A549 (cell line): ENCODE results near the gene MYBPC2.

ENCODE experiments used
- CEBPB ChIP-seq, 2 experiments: fragments of >200 bp in 1 of 2; sonication (Bioruptor Twin) in 1 of 2; formaldehyde crosslinking in 1 of 2; IDR thresholded peaks; 2 replicates each; pipeline ENCODE4 v1.6.1; 2012 to 2016
- CHD4 ChIP-seq: fragments of 200-600 bp; sonication (generic); IDR thresholded peaks from 2 replicates; pipeline ENCODE4 v1.6.1; 2016; ENCODE audit warnings: antibody characterized with exemption, mild to moderate bottlenecking, borderline replicate concordance
- ESRRA ChIP-seq: fragments of 150-350 bp; IDR thresholded peaks from 2 replicates; pipeline ENCODE4 v1.6.1; 2014; ENCODE audit warnings: mild to moderate bottlenecking, low read length, borderline replicate concordance
- MYC ChIP-seq: IDR thresholded peaks from 2 replicates; pipeline ENCODE4 v1.6.1; 2012; ENCODE audit warnings: mild to moderate bottlenecking, inconsistent platforms, low read length, improper control_type of control experiment, borderline replicate concordance
- NFE2L2 ChIP-seq: fragments of 150-350 bp; conservative IDR thresholded peaks from 2 replicates; pipeline ENCODE4 v1.6.1; 2014; ENCODE audit warnings: low read length
- NR3C1 ChIP-seq: fragments of >200 bp; sonication (Bioruptor Twin); formaldehyde crosslinking; IDR thresholded peaks from 3 replicates; pipeline ENCODE4 v1.6.1; 2017
- RAD21 ChIP-seq, 2 experiments: fragments of >200 bp in 1 of 2; sonication (Bioruptor Twin) in 1 of 2; formaldehyde crosslinking in 1 of 2; IDR thresholded peaks in 1 of 2; conservative IDR thresholded peaks in 1 of 2; 2 replicates in 1 of 2; 3 replicates in 1 of 2; pipeline ENCODE4 v1.6.1; 2012 to 2018; ENCODE audit warnings: inconsistent platforms in 1 of 2
- ZC3H11A ChIP-seq: fragments of 450-650 bp; IDR thresholded peaks from 2 replicates; pipeline ENCODE4 v1.6.1; 2014; ENCODE audit warnings: antibody characterized with exemption, mild to moderate bottlenecking
- TF ChIP-seq, protein P1 (sequence below): fragments of >200 bp; sonication (Bioruptor Twin); formaldehyde crosslinking; IDR thresholded peaks from 3 replicates; pipeline ENCODE4 v1.5.1; 2016
- TF ChIP-seq, protein P2 (sequence below): fragments of >200 bp; sonication (Bioruptor Twin); formaldehyde crosslinking; IDR thresholded peaks from 3 replicates; pipeline ENCODE4 v1.6.1; 2016
- TF ChIP-seq, protein P3 (sequence below): fragments of 450-650 bp; IDR thresholded peaks from 2 replicates; pipeline ENCODE4 v1.6.1; 2014; ENCODE audit warnings: antibody characterized with exemption

GRCh38 chr19:50464348-50464747 is 31.7 kb downstream of the MYBPC2 start:
- TF ChIP-seq, protein P1, sequence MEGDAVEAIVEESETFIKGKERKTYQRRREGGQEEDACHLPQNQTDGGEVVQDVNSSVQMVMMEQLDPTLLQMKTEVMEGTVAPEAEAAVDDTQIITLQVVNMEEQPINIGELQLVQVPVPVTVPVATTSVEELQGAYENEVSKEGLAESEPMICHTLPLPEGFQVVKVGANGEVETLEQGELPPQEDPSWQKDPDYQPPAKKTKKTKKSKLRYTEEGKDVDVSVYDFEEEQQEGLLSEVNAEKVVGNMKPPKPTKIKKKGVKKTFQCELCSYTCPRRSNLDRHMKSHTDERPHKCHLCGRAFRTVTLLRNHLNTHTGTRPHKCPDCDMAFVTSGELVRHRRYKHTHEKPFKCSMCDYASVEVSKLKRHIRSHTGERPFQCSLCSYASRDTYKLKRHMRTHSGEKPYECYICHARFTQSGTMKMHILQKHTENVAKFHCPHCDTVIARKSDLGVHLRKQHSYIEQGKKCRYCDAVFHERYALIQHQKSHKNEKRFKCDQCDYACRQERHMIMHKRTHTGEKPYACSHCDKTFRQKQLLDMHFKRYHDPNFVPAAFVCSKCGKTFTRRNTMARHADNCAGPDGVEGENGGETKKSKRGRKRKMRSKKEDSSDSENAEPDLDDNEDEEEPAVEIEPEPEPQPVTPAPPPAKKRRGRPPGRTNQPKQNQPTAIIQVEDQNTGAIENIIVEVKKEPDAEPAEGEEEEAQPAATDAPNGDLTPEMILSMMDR: no peak
- TF ChIP-seq CHD4 (no peak), NFE2L2 (no peak), ESRRA (no peak), ZC3H11A (no peak), MYC (no peak), CEBPB (IDR thresholded peaks at IDR 0.05) (no peak), NR3C1 (no peak), RAD21 (conservative IDR thresholded peaks at IDR 0.05 in 1 of 2, IDR thresholded peaks at IDR 0.05 in 1 of 2) (no peak)
- TF ChIP-seq, protein P2, sequence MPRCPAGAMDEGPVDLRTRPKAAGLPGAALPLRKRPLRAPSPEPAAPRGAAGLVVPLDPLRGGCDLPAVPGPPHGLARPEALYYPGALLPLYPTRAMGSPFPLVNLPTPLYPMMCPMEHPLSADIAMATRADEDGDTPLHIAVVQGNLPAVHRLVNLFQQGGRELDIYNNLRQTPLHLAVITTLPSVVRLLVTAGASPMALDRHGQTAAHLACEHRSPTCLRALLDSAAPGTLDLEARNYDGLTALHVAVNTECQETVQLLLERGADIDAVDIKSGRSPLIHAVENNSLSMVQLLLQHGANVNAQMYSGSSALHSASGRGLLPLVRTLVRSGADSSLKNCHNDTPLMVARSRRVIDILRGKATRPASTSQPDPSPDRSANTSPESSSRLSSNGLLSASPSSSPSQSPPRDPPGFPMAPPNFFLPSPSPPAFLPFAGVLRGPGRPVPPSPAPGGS: no peak
- TF ChIP-seq, protein P3, sequence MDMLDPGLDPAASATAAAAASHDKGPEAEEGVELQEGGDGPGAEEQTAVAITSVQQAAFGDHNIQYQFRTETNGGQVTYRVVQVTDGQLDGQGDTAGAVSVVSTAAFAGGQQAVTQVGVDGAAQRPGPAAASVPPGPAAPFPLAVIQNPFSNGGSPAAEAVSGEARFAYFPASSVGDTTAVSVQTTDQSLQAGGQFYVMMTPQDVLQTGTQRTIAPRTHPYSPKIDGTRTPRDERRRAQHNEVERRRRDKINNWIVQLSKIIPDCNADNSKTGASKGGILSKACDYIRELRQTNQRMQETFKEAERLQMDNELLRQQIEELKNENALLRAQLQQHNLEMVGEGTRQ: no peak
